ENCODE measurements around the gene CGA.

DNA sequence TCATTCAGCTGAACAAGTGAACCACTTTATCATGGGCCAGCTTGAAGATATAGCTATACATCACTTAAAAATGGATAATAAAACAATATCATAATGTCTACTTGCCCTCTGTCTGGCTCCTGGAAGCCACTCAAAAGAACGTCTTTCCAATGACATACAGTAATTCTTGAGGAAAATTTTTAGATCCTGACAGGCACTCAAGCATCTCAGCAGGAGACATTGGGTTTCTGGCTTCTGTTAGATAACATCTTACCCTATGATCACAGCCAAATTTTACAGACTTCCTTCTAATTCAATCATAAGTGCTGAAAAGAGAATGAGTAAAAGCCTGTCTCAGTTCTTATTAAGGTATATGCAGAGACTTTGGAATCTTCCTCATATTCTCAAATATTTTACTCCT lies 330 bp downstream of the CGA start:
- TF ChIP-seq GATA2 (IDR thresholded peaks at IDR 0.05; ENCODE audit: low read depth, low read length) (no peak), GATA3 (IDR thresholded peaks at IDR 0.05; ENCODE audit: low read depth, low read length) (no peak)
